Measurements from ENCODE around the gene KCNIP2.

The KCNIP2 gene

DNA sequence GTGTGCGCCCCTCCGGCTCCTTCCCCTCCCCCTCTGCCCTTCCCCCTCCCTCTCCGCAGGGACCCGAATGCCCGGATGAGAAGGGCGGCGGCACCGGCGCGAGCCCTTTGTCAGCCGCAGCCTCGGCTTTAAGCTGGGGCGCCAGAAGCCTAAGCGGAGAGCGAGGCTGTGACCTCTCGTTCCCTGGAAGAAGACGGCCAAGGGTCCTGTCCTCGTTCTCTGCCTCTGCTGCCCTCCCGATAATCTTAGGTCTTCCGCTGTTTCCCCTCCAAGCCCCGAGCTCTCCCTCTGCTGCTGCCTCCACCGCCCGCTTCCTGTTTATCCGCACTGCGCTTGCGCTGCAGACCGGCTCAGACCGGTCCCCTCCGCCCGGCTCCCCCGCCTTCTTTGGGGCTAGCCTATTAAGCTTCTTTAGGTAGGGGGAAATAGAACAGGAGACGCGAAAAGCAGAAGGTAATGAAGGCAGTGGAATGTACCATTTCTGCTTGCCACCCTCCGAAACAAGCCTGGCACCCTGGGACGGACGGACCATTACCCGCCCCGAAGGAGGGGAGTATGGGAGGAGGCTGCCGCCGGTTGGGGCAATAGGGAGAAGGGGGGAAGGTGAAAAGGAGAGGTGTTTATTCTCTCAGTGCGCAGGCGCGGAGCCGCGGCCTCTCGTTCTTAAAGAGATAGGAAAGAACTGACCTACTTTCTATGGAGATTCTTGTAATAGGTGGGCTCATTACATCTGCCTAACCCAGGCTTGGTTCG is 25.3 kb downstream of the KCNIP2 start, which contains the start of gene OGA:
Gene OGA (minus strand): TSS at position 326 of the 753 bp plus-strand sequence. CDS start 422 bp downstream, outside the sequence.
- H3K4me3 Mint-ChIP-seq = peak within 1 kb of the TSS; percentile 92
- H3K4me1 Mint-ChIP-seq = peaks cover 56% of the 10 kb centered on the region
- peak; percentile 96 for DNase-seq
- H3K27ac Mint-ChIP-seq = peak within 1 kb of the TSS; percentile 99
- no peaks in the 10 kb centered on the region for H3K9me3 Mint-ChIP-seq
- H3K27me3 Mint-ChIP-seq (ENCODE audit: low read depth, poor library complexity) = no peaks in the 10 kb centered on the region
- TF ChIP-seq, protein P1, sequence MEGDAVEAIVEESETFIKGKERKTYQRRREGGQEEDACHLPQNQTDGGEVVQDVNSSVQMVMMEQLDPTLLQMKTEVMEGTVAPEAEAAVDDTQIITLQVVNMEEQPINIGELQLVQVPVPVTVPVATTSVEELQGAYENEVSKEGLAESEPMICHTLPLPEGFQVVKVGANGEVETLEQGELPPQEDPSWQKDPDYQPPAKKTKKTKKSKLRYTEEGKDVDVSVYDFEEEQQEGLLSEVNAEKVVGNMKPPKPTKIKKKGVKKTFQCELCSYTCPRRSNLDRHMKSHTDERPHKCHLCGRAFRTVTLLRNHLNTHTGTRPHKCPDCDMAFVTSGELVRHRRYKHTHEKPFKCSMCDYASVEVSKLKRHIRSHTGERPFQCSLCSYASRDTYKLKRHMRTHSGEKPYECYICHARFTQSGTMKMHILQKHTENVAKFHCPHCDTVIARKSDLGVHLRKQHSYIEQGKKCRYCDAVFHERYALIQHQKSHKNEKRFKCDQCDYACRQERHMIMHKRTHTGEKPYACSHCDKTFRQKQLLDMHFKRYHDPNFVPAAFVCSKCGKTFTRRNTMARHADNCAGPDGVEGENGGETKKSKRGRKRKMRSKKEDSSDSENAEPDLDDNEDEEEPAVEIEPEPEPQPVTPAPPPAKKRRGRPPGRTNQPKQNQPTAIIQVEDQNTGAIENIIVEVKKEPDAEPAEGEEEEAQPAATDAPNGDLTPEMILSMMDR (IDR thresholded peaks at IDR 0.05) = no peak
- H3K36me3 Mint-ChIP-seq (ENCODE audit: low read depth) = peaks cover 27% of the 10 kb centered on the region

DNA sequence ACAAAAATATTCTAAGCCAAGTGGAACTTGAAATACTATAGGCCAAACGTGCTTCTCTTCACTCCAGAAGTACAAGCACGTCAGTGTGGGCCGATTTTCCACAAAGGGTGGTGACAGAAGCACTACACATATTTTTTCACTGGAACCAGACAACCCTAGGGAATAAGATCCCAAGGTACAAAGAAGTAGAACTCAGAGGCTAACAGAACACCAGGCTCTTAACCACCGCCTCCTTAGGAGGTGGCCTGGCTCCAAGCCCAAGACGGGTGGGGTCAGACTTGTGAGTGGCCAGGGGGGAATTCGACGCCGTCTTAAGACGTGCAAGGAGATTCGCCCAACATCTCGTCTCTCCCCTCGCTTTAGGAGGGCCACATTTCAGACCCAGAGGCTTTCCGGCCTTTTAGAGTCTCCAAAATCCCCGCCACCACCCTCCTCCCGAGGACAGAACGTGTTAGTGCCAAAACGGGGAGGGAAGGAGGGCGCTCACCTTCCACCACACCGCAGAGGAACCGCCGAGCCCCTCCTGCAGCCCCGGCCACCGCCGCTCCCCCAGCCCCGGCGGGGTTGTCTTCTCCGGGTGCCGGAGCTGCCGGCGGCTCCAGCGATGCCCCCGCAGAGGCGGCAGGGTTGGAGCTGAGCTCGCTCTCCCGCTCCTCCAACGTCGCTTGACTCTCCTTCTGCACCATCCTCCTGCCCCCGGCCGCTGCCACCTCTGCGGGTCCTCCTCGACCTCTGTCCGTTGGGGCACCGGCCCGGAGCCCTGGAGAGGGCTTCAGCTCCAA is 26.1 kb downstream of the KCNIP2 start:
- peaks cover 64% of the 10 kb centered on the region for H3K4me1 Mint-ChIP-seq
- H3K36me3 Mint-ChIP-seq (ENCODE audit: low read depth) = peaks cover 32% of the 10 kb centered on the region
- peak; percentile 38 for DNase-seq
- peak overlapping the region; percentile 99 for H3K27ac Mint-ChIP-seq
- TF ChIP-seq, protein P1 (IDR thresholded peaks at IDR 0.05) = no peak
- H3K9me3 Mint-ChIP-seq = no peaks in the 10 kb centered on the region
- peak overlapping the region; percentile 92 for H3K4me3 Mint-ChIP-seq
- no peaks in the 10 kb centered on the region for H3K27me3 Mint-ChIP-seq (ENCODE audit: low read depth, poor library complexity)

DNA sequence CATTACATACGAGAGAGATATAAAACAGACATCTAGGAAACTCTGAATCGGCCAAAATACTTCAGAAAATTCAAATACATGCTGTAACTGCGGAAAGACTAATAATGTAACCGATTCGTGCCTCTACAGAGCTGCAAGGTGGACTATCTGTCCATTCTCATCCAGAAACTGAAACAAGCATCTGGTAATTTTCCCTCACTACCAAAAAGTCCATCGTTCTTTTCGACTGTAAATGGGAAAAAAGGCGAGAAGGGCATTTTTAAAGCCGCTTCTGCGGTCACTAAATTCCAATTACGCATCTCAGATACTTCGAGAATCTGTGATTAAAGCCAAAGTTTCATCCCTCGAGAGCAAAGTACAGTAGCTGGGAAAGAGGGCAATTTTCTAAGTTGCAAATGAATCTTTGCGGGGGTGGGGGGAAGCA is 26.7 kb downstream of the KCNIP2 start:
- no peak for DNase-seq
- Mint-ChIP-seq H3K4me1 (peaks cover 64% of the 10 kb centered on the region), H3K27ac (peak overlapping the region; percentile 99), H3K36me3 (ENCODE audit: low read depth) (peaks cover 29% of the 10 kb centered on the region), H3K9me3 (no peaks in the 10 kb centered on the region), H3K27me3 (ENCODE audit: low read depth, poor library complexity) (no peaks in the 10 kb centered on the region), H3K4me3 (peak overlapping the region; percentile 92)
- TF ChIP-seq, protein P1 (IDR thresholded peaks at IDR 0.05) = no peak

DNA sequence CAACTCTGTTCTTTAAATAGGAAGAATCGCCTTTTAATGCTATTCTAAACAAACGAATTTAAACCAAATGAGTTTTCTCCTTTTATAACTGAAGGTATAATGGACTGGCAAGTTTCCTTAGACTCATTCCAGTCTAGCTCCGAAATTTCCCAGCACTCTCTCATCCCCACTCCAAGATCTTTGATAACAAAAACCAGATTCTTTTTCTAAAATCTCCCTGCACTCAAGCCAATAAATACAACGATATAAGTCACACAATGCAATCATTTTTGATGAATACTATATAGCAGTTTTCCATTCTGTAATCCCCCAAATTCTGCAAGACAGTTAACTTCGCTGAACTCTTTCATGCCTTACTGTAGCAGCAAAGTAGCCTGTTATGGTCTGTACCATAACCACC is 27.2 kb downstream of the KCNIP2 start:
- H3K9me3 Mint-ChIP-seq = no peaks in the 10 kb centered on the region
- peaks cover 58% of the 10 kb centered on the region for H3K4me1 Mint-ChIP-seq
- TF ChIP-seq, protein P1 (IDR thresholded peaks at IDR 0.05) = no peak
- H3K36me3 Mint-ChIP-seq (ENCODE audit: low read depth) = peaks cover 25% of the 10 kb centered on the region
- H3K27ac Mint-ChIP-seq = no peak overlapping the region
- no peak for DNase-seq
- peak overlapping the region; percentile 92 for H3K4me3 Mint-ChIP-seq
- H3K27me3 Mint-ChIP-seq (ENCODE audit: low read depth, poor library complexity) = no peaks in the 10 kb centered on the region

DNA sequence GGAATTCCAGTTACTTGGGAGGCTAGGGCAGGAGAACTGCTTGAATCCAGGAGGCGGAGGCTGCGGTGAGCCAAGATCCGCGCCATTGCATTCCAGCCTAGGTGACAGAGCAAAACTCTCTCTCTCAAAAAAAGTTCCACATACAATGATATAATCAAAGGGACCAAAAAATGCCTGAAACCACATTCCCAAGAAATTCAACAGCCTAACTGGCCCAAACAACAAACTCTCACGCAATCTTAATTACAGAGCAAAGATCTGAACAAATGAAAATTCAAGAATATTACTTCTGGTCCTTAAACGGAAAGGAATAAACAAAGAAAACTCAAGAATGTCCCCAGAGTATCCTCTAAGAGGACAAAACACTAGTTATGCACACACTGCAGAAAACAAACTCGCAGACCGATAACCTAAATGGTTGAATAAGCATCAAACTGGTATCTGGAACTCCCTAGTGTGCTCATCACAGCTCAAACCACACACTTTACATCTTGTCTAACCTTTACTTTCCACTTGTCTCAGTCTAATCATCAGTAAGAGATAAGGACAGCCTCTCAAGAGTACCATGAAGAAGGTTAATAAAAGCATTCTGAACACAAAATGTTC is 29.0 kb downstream of the KCNIP2 start:
- TF ChIP-seq, protein P1 (IDR thresholded peaks at IDR 0.05) = no peak
- H3K4me3 Mint-ChIP-seq = peak overlapping the region; percentile 92
- peaks cover 49% of the 10 kb centered on the region for H3K4me1 Mint-ChIP-seq
- peaks cover 33% of the 10 kb centered on the region for H3K36me3 Mint-ChIP-seq (ENCODE audit: low read depth)
- DNase-seq = no peak
- H3K9me3 Mint-ChIP-seq = no peaks in the 10 kb centered on the region
- H3K27me3 Mint-ChIP-seq (ENCODE audit: low read depth, poor library complexity) = no peaks in the 10 kb centered on the region
- H3K27ac Mint-ChIP-seq = peak overlapping the region; percentile 79
